K562 (cell line): ENCODE measurements around the gene PARD3B. TPM values are rescaled to one million over a fixed set of nuclear protein-coding genes. Genes with fewer than 3 reads are reported as not detected.

Source experiments
- ATAC-seq: fragments of 200-7000 bp; cut with Tn5 transposase; 3 replicates; pipeline ENCODE4 v1.9.1; 2020; ENCODE audit warnings: moderate library complexity
- BruUV-seq: library from RNA; stranded (reverse); fragments of 400-500 nt; replicated peaks from 2 replicates; lab custom pipeline; 2021; lab: Mats Ljungman, UMichigan
- CTCF ChIA-PET: fragments of 300-600 bp; formaldehyde crosslinking; extraction: SDS; loops from one replicate; lab custom pipeline; 2021; ENCODE audit warnings: low intra/inter-chr PET ratio; lab: Yijun Ruan, JAX
- POLR2A ChIA-PET: fragments of 300-600, 350-650 bp; sonication (Branson Sonifier 250); formaldehyde crosslinking; extraction: SDS; loops from one replicate; lab custom pipeline; 2021; ENCODE audit warnings: antibody characterized with exemption, inconsistent platforms; lab: Yijun Ruan, JAX
- DNase-seq, 4 experiments: peaks; one replicate each; pipeline versions ENCODE4 v3.0.0 to v3.0.0-alpha.2; 2011 to 2018; ENCODE audit warnings: low spot score in 3 of 4, mixed read lengths in 3 of 4; ENCODE audit errors: extremely low read depth in 1 of 4
- FAIRE-seq: peaks from 2 replicates; lab custom pipeline; 2011; peaks lifted over from hg19 to GRCh38; lab: Jason Lieb, UNC
- H2AFZ ChIP-seq: 2 replicates; pipeline ENCODE4 v1.6.0; 2011; ENCODE audit warnings: low read depth, low read length, control low read depth, inconsistent platforms
- H3K27ac ChIP-seq: fragments of 200-600 bp; 3 replicates; pipeline ENCODE4 v1.8.0; 2011; ENCODE audit warnings: low read depth, mild to moderate bottlenecking, control low read depth, inconsistent platforms, low read length, moderate library complexity, mixed read lengths; ENCODE audit errors: extremely low read depth
- H3K27me3 ChIP-seq, 2 experiments: fragments of 300-600 bp in 1 of 2; 2 replicates in 1 of 2; 3 replicates in 1 of 2; pipeline versions ENCODE4 v1.6.0 to v1.8.0; 2011; ENCODE audit warnings: inconsistent platforms in 2 of 2, low read length in 2 of 2, mild to moderate bottlenecking in 1 of 2, mixed read lengths in 1 of 2, moderate library complexity in 1 of 2; ENCODE audit not compliant: control insufficient read depth in 2 of 2, insufficient read depth in 2 of 2
- H3K36me3 ChIP-seq: fragments of 300-600 bp; 3 replicates; pipeline ENCODE4 v1.8.0; 2011; ENCODE audit warnings: mild to moderate bottlenecking, low read length, inconsistent platforms; ENCODE audit not compliant: control insufficient read depth, insufficient read depth
- H3K4me1 ChIP-seq, 2 experiments: fragments of 200-600 bp in 1 of 2; replicated peaks in 1 of 2; 2 replicates in 1 of 2; 3 replicates in 1 of 2; pipeline versions ENCODE4 v1.5.1 to v1.8.0; 2011; ENCODE audit warnings: inconsistent platforms in 2 of 2, low read length in 2 of 2, mild to moderate bottlenecking in 1 of 2, mixed read lengths in 1 of 2, moderate library complexity in 1 of 2; ENCODE audit not compliant: control insufficient read depth in 2 of 2, insufficient read depth in 2 of 2
- H3K4me2 ChIP-seq: 2 replicates; pipeline ENCODE4 v1.6.1; 2011; ENCODE audit warnings: low read length, control low read depth, inconsistent platforms, mixed read lengths; ENCODE audit not compliant: insufficient read depth
- H3K4me3 ChIP-seq: fragments of 200-600 bp; sonication (generic), shearing (Covaris generic); 2 replicates; pipeline ENCODE4 v1.5.1; 2016; ENCODE audit warnings: control low read depth, inconsistent platforms
- H3K79me2 ChIP-seq: fragments of 200-600 bp; 3 replicates; pipeline ENCODE4 v1.8.0; 2011; ENCODE audit warnings: low read length, inconsistent platforms; ENCODE audit not compliant: control insufficient read depth, insufficient read depth
- H3K9ac ChIP-seq, 2 experiments: 2 replicates each; pipeline versions ENCODE4 v1.6.0 to v1.6.1; 2011; ENCODE audit warnings: low read depth in 2 of 2, low read length in 2 of 2, control low read depth in 1 of 2, inconsistent platforms in 1 of 2, mild to moderate bottlenecking in 1 of 2, mixed read lengths in 1 of 2; ENCODE audit not compliant: insufficient read depth in 1 of 2
- H3K9me1 ChIP-seq: one replicate; pipeline ENCODE4 v1.6.0; 2011; ENCODE audit warnings: inconsistent platforms, mild to moderate bottlenecking, low read length, moderate library complexity; ENCODE audit not compliant: control insufficient read depth, insufficient read depth
- H3K9me3 ChIP-seq: replicated peaks from 2 replicates; pipeline ENCODE4 v1.5.1; 2011; ENCODE audit warnings: low read depth, low read length, inconsistent platforms; ENCODE audit not compliant: control insufficient read depth, insufficient read depth
- H4K20me1 ChIP-seq: replicated peaks from 2 replicates; pipeline ENCODE4 v1.6.1; 2011; ENCODE audit warnings: low read length, inconsistent platforms, mixed read lengths; ENCODE audit not compliant: control insufficient read depth, insufficient read depth
- ATF3 ChIP-seq, 2 experiments: fragments of 450-650 bp in 1 of 2; sonication (generic) in 1 of 2; formaldehyde crosslinking in 1 of 2; IDR thresholded peaks in 1 of 2; conservative IDR thresholded peaks in 1 of 2; 2 replicates each; pipeline versions ENCODE4 v1.6.1 to v1.8.1; 2016 to 2023; ENCODE audit warnings: mild to moderate bottlenecking in 2 of 2, moderate library complexity in 2 of 2, inconsistent platforms in 1 of 2, missing genetic modification reagents in 1 of 2
- CBFA2T2 ChIP-seq: fragments of 450-650 bp; conservative IDR thresholded peaks from 2 replicates; pipeline ENCODE4 v1.6.1; 2017; ENCODE audit warnings: mild to moderate bottlenecking
- ZC3H4 ChIP-seq: sonication (generic); formaldehyde crosslinking; IDR thresholded peaks from 2 replicates; pipeline ENCODE4 v1.9.0; 2021; ENCODE audit warnings: missing genetic modification reagents, borderline replicate concordance
- ZNF184 ChIP-seq: sonication (generic); formaldehyde crosslinking; IDR thresholded peaks from 2 replicates; pipeline ENCODE4 v1.5.0; 2020; ENCODE audit warnings: missing genetic modification reagents
- ZNF217 ChIP-seq: sonication (generic); formaldehyde crosslinking; IDR thresholded peaks from 2 replicates; pipeline ENCODE4 v1.8.0; 2022; ENCODE audit warnings: mild to moderate bottlenecking, missing genetic modification reagents
- WGBS: fragments of 100-300 bp; shearing (Covaris generic); methylation state at CpG from one replicate; pipeline ENCODE4 v1.1.6; 2016; ENCODE audit warnings: low coverage, mixed read lengths; ENCODE audit not compliant: insufficient coverage; ENCODE audit errors: missing lambda C conversion rate; 5-methylcytosine and 5-hydroxymethylcytosine counted together
- in situ Hi-C: fragments of 300-500 bp; cut with MboI; formaldehyde crosslinking; loops from 4 replicates; pipeline ENCODE4 v1.15.0; 2018; ENCODE audit warnings: inconsistent platforms, mixed read lengths
- intact Hi-C: fragments of 100-400 bp; cut with micrococcal nuclease; formaldehyde crosslinking; loops from 2 replicates; pipeline ENCODE4 v1.14.2; 2022
- polyA plus RNA-seq, 8 experiments: library from polyadenylated mRNA; depleted of rRNA in 4 of 8; stranded (reverse) in 5 of 8; unstranded in 3 of 8; fragments of >200 nt; fragmentation: Nextera tagmentation in 2 of 8; fragmentation: Illumina TruSeq in 1 of 8; extraction: Ambion mirVana in 2 of 8; extraction: Trizol in 1 of 8; gene quantifications; 2 replicates each; pipeline versions ENCODE4 v1.2.1 to v1.2.3, GENCODE V29; 2011 to 2014; ENCODE audit warnings: inconsistent platforms in 1 of 8, missing spikeins in 1 of 8
- total RNA-seq, 7 experiments: library from RNA; depleted of rRNA in 6 of 7; stranded (reverse); fragments of >200 nt in 6 of 7; fragmentation: Illumina TruSeq in 2 of 7; extraction: Trizol in 2 of 7; gene quantifications; 2 replicates each; pipeline versions ENCODE4 v1.2.1 to v1.2.3, GENCODE V29; 2011 to 2021; ENCODE audit warnings: low replicate concordance in 1 of 7
- TF ChIP-seq, protein P1 (sequence below): fragments of 250-450 bp; sonication (Bioruptor Pico); IDR thresholded peaks from 2 replicates; pipeline ENCODE4 v1.8.0; 2022; ENCODE audit warnings: moderate library complexity, mild to moderate bottlenecking, inconsistent platforms
- TF ChIP-seq, protein P2 (sequence below): IDR thresholded peaks from 2 replicates; pipeline ENCODE4 v1.6.1; 2011; ENCODE audit warnings: borderline replicate concordance, low read depth, mild to moderate bottlenecking, moderate library complexity, low read length; ENCODE audit not compliant: insufficient read depth, poor library complexity, severe bottlenecking
- TF ChIP-seq, protein P3 (sequence below): fragments of 450-650 bp; formaldehyde crosslinking; IDR thresholded peaks from 2 replicates; pipeline ENCODE4 v1.4.0; 2022; ENCODE audit warnings: missing genetic modification characterization

Gene PARD3B
- total and polyA plus RNA-seq, 9 of the 15 experiments (the other 6 are each of a cell fraction or from before 2014, with no cell fraction given): 0.15 to 3.0 (median 1.1) TPM

DNA sequence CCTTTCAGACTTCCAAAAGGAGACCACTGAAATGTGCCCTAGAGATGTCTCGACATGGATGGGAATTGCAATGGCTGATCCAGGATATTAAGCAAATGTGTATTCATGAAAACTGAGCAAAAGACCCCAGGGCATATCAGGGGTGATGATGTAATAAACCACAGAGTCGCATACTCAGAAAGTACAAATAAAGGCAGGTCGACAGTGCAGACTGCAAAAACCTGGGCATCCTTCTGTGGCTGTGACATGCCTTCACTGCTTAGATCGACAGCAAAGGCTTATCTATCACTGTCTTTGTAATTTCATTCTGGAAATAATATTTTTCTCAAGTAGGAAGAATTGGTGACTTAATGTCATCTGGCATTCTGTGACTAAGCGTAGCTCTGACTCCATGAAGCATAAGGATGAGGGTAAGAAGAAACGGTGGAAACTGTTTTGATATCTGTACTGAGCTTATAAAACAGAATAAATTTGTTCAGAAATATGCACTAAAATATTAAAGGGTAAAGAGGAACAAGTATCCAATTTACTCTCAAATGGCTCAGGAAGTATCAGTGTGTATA is 1021.4 kb downstream of the PARD3B start:
- H3K4me2 ChIP-seq: no peak overlapping the region
- intact Hi-C loops (no loop called here), in situ Hi-C loops (no loop called here)
- H3K27ac ChIP-seq: no peak overlapping the region
- no peak overlapping the region for H3K9ac ChIP-seq
- POLR2A ChIA-PET: no interaction called here
- no peaks in the 10 kb centered on the region for H4K20me1 ChIP-seq
- 0 out of 2 replicates have a peak, but pooled peaks have one; percentile 15 for TF ChIP-seq ATF3 (IDR thresholded peaks at IDR 0.05)
- no peak for TF ChIP-seq ATF3 (CRISPR knock-in tag; conservative IDR thresholded peaks at IDR 0.05)
- TF ChIP-seq CBFA2T2: no peak
- WGBS: 1% methylated on average over 6 of the region's 6 CpGs
- DNase-seq (no peak), FAIRE-seq (no peak), ATAC-seq (no peak)
- H3K79me2 ChIP-seq: no peaks in the 10 kb centered on the region
- no peaks in the 10 kb centered on the region; a peak in 1 of 5 replicates for H3K27me3 ChIP-seq
- H3K4me3 ChIP-seq: no peak overlapping the region
- H2AFZ ChIP-seq: no peak overlapping the region
- H3K9me1 ChIP-seq: no peaks in the 10 kb centered on the region
- H3K9me3 ChIP-seq: no peaks in the 10 kb centered on the region
- H3K36me3 ChIP-seq: no peaks in the 10 kb centered on the region
- H3K4me1 ChIP-seq: no peaks in the 10 kb centered on the region
- CTCF ChIA-PET: no interaction called here
- no TSS peak for BruUV-seq

DNA sequence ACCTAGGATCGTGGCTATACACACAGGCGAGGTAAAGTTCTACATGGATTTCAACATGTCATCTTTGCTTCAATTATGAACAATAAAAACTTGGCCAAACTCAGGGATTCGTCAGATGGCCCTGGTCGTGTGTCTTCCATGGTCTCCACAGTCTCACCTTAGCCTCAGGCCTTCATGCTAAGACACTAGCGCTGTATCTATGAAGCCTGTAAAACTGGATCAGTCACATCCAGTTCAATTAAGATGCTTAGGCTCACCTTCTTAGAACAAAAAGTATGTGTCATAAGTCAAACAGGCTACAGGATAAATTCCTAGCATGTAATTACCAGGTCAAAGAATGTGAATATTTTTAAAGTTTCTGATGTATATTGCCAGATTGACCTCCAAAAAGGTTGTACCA is 1023.3 kb downstream of the PARD3B start:
- Histone ChIP-seq H4K20me1 (no peaks in the 10 kb centered on the region), H3K9me1 (no peaks in the 10 kb centered on the region), H3K27ac (no peak overlapping the region), H3K79me2 (no peaks in the 10 kb centered on the region), H2AFZ (no peak overlapping the region), H3K4me2 (no peak overlapping the region), H3K4me1 (no peaks in the 10 kb centered on the region), H3K36me3 (no peaks in the 10 kb centered on the region), H3K27me3 (no peaks in the 10 kb centered on the region; a peak in 1 of 5 replicates), H3K9ac (no peak overlapping the region), H3K9me3 (no peaks in the 10 kb centered on the region), H3K4me3 (no peak overlapping the region)
- TF ChIP-seq ZC3H4 (CRISPR knock-in tag) (no peak), ZNF184 (no peak), ZNF217 (no peak)
- TF ChIP-seq, protein P1, sequence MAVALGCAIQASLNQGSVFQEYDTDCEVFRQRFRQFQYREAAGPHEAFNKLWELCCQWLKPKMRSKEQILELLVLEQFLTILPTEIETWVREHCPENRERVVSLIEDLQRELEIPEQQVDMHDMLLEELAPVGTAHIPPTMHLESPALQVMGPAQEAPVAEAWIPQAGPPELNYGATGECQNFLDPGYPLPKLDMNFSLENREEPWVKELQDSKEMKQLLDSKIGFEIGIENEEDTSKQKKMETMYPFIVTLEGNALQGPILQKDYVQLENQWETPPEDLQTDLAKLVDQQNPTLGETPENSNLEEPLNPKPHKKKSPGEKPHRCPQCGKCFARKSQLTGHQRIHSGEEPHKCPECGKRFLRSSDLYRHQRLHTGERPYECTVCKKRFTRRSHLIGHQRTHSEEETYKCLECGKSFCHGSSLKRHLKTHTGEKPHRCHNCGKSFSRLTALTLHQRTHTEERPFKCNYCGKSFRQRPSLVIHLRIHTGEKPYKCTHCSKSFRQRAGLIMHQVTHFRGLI (CRISPR knock-in tag): no peak
- TF ChIP-seq, protein P2, sequence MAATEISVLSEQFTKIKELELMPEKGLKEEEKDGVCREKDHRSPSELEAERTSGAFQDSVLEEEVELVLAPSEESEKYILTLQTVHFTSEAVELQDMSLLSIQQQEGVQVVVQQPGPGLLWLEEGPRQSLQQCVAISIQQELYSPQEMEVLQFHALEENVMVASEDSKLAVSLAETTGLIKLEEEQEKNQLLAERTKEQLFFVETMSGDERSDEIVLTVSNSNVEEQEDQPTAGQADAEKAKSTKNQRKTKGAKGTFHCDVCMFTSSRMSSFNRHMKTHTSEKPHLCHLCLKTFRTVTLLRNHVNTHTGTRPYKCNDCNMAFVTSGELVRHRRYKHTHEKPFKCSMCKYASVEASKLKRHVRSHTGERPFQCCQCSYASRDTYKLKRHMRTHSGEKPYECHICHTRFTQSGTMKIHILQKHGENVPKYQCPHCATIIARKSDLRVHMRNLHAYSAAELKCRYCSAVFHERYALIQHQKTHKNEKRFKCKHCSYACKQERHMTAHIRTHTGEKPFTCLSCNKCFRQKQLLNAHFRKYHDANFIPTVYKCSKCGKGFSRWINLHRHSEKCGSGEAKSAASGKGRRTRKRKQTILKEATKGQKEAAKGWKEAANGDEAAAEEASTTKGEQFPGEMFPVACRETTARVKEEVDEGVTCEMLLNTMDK: no peak
- TF ChIP-seq, protein P3, sequence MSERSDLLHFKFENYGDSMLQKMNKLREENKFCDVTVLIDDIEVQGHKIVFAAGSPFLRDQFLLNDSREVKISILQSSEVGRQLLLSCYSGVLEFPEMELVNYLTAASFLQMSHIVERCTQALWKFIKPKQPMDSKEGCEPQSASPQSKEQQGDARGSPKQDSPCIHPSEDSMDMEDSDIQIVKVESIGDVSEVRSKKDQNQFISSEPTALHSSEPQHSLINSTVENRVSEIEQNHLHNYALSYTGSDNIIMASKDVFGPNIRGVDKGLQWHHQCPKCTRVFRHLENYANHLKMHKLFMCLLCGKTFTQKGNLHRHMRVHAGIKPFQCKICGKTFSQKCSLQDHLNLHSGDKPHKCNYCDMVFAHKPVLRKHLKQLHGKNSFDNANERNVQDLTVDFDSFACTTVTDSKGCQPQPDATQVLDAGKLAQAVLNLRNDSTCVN (CRISPR knock-in tag): no peak
- DNase-seq: no peak
- CTCF ChIA-PET: no interaction called here
- no TSS peak for BruUV-seq
- POLR2A ChIA-PET: no interaction called here
- intact Hi-C loops (no loop called here), in situ Hi-C loops (no loop called here)
- FAIRE-seq: no peak
- WGBS: 0% methylated on average over 5 of the region's 5 CpGs
- no peak for ATAC-seq
